Neural progenitor cell (in vitro differentiated cells): ENCODE data around the gene KIF9.

Source experiments
- EZH2phosphoT487 ChIP-seq: fragments of 200-600 bp; sonication (generic); IDR thresholded peaks from 2 replicates; pipeline ENCODE4 v1.6.1; 2017; ENCODE audit warnings: antibody characterized with exemption
- TF ChIP-seq, protein P1 (sequence below): fragments of 200-600 bp; sonication (generic); IDR thresholded peaks from 2 replicates; pipeline ENCODE4 v1.5.1; 2017; ENCODE audit warnings: antibody characterized with exemption, mild to moderate bottlenecking

DNA sequence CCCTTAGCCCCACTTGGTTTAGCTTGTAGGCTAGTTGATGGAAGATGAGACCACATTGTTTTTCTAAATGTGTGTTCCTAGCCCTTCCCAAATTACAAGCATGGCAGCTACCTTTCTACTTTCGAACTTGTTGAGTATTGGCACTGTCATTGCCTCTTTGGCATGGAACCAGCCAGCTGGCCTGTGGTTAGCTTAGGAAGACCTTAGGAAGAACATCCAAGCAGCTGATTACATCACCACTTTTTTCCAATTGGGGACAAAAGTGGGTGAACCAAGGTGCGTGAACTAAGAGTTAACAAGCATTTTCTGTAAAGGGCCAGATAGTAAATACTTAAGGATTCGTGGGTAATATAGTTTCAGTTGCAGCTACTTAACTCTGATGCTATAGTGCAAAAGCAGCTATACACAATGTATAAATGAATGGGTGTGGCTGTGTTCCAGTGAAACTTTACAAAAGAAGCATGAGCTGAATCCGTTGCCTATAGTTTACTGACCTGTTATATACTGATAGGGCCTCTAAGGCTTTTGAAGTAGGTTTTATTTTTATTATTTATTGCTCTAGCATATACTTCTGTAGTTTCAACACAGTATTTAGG lies 8.7 kb upstream of the KIF9 start:
- TF ChIP-seq, protein P1, sequence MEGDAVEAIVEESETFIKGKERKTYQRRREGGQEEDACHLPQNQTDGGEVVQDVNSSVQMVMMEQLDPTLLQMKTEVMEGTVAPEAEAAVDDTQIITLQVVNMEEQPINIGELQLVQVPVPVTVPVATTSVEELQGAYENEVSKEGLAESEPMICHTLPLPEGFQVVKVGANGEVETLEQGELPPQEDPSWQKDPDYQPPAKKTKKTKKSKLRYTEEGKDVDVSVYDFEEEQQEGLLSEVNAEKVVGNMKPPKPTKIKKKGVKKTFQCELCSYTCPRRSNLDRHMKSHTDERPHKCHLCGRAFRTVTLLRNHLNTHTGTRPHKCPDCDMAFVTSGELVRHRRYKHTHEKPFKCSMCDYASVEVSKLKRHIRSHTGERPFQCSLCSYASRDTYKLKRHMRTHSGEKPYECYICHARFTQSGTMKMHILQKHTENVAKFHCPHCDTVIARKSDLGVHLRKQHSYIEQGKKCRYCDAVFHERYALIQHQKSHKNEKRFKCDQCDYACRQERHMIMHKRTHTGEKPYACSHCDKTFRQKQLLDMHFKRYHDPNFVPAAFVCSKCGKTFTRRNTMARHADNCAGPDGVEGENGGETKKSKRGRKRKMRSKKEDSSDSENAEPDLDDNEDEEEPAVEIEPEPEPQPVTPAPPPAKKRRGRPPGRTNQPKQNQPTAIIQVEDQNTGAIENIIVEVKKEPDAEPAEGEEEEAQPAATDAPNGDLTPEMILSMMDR, result no peak
- no peak for TF ChIP-seq EZH2phosphoT487
